SK-N-SH treated with all-trans-retinoic acid at 6 μM for 48 hours (cell line): ENCODE results near the gene AHCYL1.

Experiments
- ATAC-seq: fragments of 200-7000 bp; cut with Tn5 transposase; 3 replicates; pipeline ENCODE4 v1.9.1; 2020; ENCODE audit warnings: mild to moderate bottlenecking, moderate library complexity
- ARNTL ChIP-seq: fragments of 450-650 bp; formaldehyde crosslinking; IDR thresholded peaks from 2 replicates; pipeline ENCODE4 v1.5.0; 2020; ENCODE audit warnings: low read depth, mild to moderate bottlenecking, moderate library complexity, borderline replicate concordance
- BACH2 ChIP-seq: fragments of 250-450 bp; sonication (Bioruptor Pico); IDR thresholded peaks from 2 replicates; pipeline ENCODE4 v1.9.0; 2021; ENCODE audit warnings: mild to moderate bottlenecking, borderline replicate concordance
- CREB5 ChIP-seq: fragments of 250-450 bp; sonication (Bioruptor Pico); IDR thresholded peaks from 2 replicates; pipeline ENCODE4 v1.5.1; 2020; ENCODE audit warnings: low read depth, mild to moderate bottlenecking, moderate library complexity
- CSDC2 ChIP-seq: fragments of 250-450 bp; sonication (Bioruptor Pico); IDR thresholded peaks from 2 replicates; pipeline ENCODE4 v1.5.0; 2020; ENCODE audit warnings: mild to moderate bottlenecking, moderate library complexity
- CSRNP3 ChIP-seq: fragments of 250-450 bp; sonication (Bioruptor Pico); IDR thresholded peaks from 2 replicates; pipeline ENCODE4 v1.5.1; 2021; ENCODE audit warnings: mild to moderate bottlenecking, moderate library complexity
- ESRRG ChIP-seq: fragments of 250-450 bp; sonication (Bioruptor Pico); IDR thresholded peaks from 2 replicates; pipeline ENCODE4 v1.6.1; 2021; ENCODE audit warnings: mild to moderate bottlenecking
- GLIS3 ChIP-seq: fragments of 250-450 bp; sonication (Bioruptor Pico); IDR thresholded peaks from 2 replicates; pipeline ENCODE4 v1.5.0; 2020; ENCODE audit warnings: mild to moderate bottlenecking, moderate library complexity
- ISL1 ChIP-seq: fragments of 250-450 bp; sonication (Bioruptor Pico); IDR thresholded peaks from 2 replicates; pipeline ENCODE4 v2.1.2; 2022; ENCODE audit warnings: mild to moderate bottlenecking, moderate library complexity
- OSR1 ChIP-seq: fragments of 250-450 bp; sonication (Bioruptor Pico); IDR thresholded peaks from 2 replicates; pipeline ENCODE4 v1.8.0; 2022; ENCODE audit warnings: moderate library complexity, mild to moderate bottlenecking, inconsistent platforms
- PATZ1 ChIP-seq: fragments of 250-450 bp; sonication (Bioruptor Pico); IDR thresholded peaks from 2 replicates; pipeline ENCODE4 v1.8.0; 2020; ENCODE audit warnings: mild to moderate bottlenecking, moderate library complexity, borderline replicate concordance
- PPARA ChIP-seq: fragments of 250-450 bp; sonication (Bioruptor Pico); IDR thresholded peaks from 2 replicates; pipeline ENCODE4 v1.5.0; 2020; ENCODE audit warnings: mild to moderate bottlenecking, borderline replicate concordance
- RARB ChIP-seq: fragments of 250-450 bp; sonication (Bioruptor Pico); IDR thresholded peaks from 2 replicates; pipeline ENCODE4 v1.8.0; 2021; ENCODE audit warnings: mild to moderate bottlenecking, moderate library complexity
- SNAI2 ChIP-seq: fragments of 250-450 bp; sonication (Bioruptor Pico); IDR thresholded peaks from 2 replicates; pipeline ENCODE4 v1.5.0; 2020; ENCODE audit warnings: mild to moderate bottlenecking, moderate library complexity
- TCF4 ChIP-seq: fragments of 250-450 bp; sonication (Bioruptor Pico); IDR thresholded peaks from 2 replicates; pipeline ENCODE4 v1.8.0; 2021; ENCODE audit warnings: mild to moderate bottlenecking, moderate library complexity, borderline replicate concordance
- TOX ChIP-seq: fragments of 250-450 bp; sonication (Bioruptor Pico); IDR thresholded peaks from 2 replicates; pipeline ENCODE4 v1.8.0; 2021; ENCODE audit warnings: mild to moderate bottlenecking, moderate library complexity, borderline replicate concordance
- TSHZ2 ChIP-seq: fragments of 250-450 bp; sonication (Bioruptor Pico); IDR thresholded peaks from 2 replicates; pipeline ENCODE4 v1.5.0; 2020; ENCODE audit warnings: mild to moderate bottlenecking, moderate library complexity
- ZC3H10 ChIP-seq: fragments of 250-450 bp; sonication (Bioruptor Pico); IDR thresholded peaks from 2 replicates; pipeline ENCODE4 v1.5.1; 2021; ENCODE audit warnings: mild to moderate bottlenecking, moderate library complexity
- ZFP3 ChIP-seq: fragments of 250-450 bp; sonication (Bioruptor Pico); IDR thresholded peaks from 2 replicates; pipeline ENCODE4 v1.5.0; 2020; ENCODE audit warnings: mild to moderate bottlenecking, moderate library complexity
- ZFP30 ChIP-seq: fragments of 450-650 bp; formaldehyde crosslinking; IDR thresholded peaks from 2 replicates; pipeline ENCODE4 v1.5.0; 2022; ENCODE audit warnings: mild to moderate bottlenecking, moderate library complexity
- ZNF565 ChIP-seq: fragments of 450-650 bp; formaldehyde crosslinking; conservative IDR thresholded peaks from 2 replicates; pipeline ENCODE4 v1.5.0; 2020; ENCODE audit warnings: low read depth, mild to moderate bottlenecking, moderate library complexity
- ZNF70 ChIP-seq: fragments of 450-650 bp; formaldehyde crosslinking; IDR thresholded peaks from 2 replicates; pipeline ENCODE4 v1.5.0; 2020; ENCODE audit warnings: mild to moderate bottlenecking, moderate library complexity
- ZNF8 ChIP-seq: fragments of 450-650 bp; formaldehyde crosslinking; IDR thresholded peaks from 2 replicates; pipeline ENCODE4 v1.5.0; 2020; ENCODE audit warnings: mild to moderate bottlenecking, moderate library complexity

AHCYL1 gene

GRCh38 chr1:109985247-109986053 is 885 bp downstream of the AHCYL1 start:
- peak; percentile 5; the same call in 2 of the 3 replicates for ATAC-seq
- TF ChIP-seq PATZ1 (CRISPR knock-in tag), result no peak
- TF ChIP-seq ZFP3, result no peak
- TF ChIP-seq TCF4 (CRISPR knock-in tag), result no peak
- TF ChIP-seq ESRRG (CRISPR knock-in tag), result no peak
- TF ChIP-seq ARNTL (CRISPR knock-in tag), result no peak
- TF ChIP-seq ZFP30 (CRISPR knock-in tag), result no peak
- TF ChIP-seq SNAI2 (CRISPR knock-in tag), result no peak
- TF ChIP-seq RARB (CRISPR knock-in tag), result no peak
- no peak for TF ChIP-seq BACH2 (CRISPR knock-in tag)
- no peak for TF ChIP-seq ZC3H10
- no peak for TF ChIP-seq ZNF70
- no peak for TF ChIP-seq ISL1 (CRISPR knock-in tag)
- no peak for TF ChIP-seq CSRNP3 (CRISPR knock-in tag)
- TF ChIP-seq TOX (CRISPR knock-in tag), result no peak
- TF ChIP-seq ZNF8 (CRISPR knock-in tag), result no peak
- TF ChIP-seq CREB5 (CRISPR knock-in tag), result no peak
- TF ChIP-seq OSR1 (CRISPR knock-in tag), result no peak
- no peak for TF ChIP-seq CSDC2 (CRISPR knock-in tag)
- no peak for TF ChIP-seq GLIS3 (CRISPR knock-in tag)
- TF ChIP-seq ZNF565 (CRISPR knock-in tag), result no peak

GRCh38 chr1:109986054-109986444 is 1.5 kb downstream of the AHCYL1 start:
- ATAC-seq, result no peak
- TF ChIP-seq CSRNP3 (CRISPR knock-in tag), result no peak

- TF ChIP-seq ZFP3 (no peak), CSRNP3 (CRISPR knock-in tag) (no peak), OSR1 (CRISPR knock-in tag) (no peak), ISL1 (CRISPR knock-in tag) (no peak), ZNF70 (no peak), ARNTL (CRISPR knock-in tag) (no peak), PPARA (CRISPR knock-in tag) (no peak), CSDC2 (CRISPR knock-in tag) (no peak), BACH2 (CRISPR knock-in tag) (no peak), TSHZ2 (no peak)
- no peak for ATAC-seq
Measured at GRCh38 chr1:109988349-109988914, 3.9 kb downstream of the AHCYL1 start.
